D721Med (cell line): ENCODE measurements around the gene FOXS1.
A peak's percentile ranks its signal among the peaks of the same experiment; 100 is the strongest.

ENCODE experiments used
- DNase-seq: peaks from one replicate; pipeline ENCODE4 v3.0.0; 2011; ENCODE audit warnings: low spot score; ENCODE audit not compliant: insufficient read length
- FAIRE-seq: peaks from 2 replicates; lab custom pipeline; 2011; peaks lifted over from hg19 to GRCh38; lab: Jason Lieb, UNC
- TF ChIP-seq, protein P1 (sequence below): IDR thresholded peaks from 2 replicates; pipeline ENCODE4 v1.5.1; 2012; ENCODE audit warnings: mild to moderate bottlenecking, control low read depth; ENCODE audit not compliant: insufficient read depth; ENCODE audit errors: missing control alignments

The FOXS1 gene

GRCh38 chr20:31861135-31861384, 15.7 kb upstream of the FOXS1 start:
- TF ChIP-seq, protein P1, sequence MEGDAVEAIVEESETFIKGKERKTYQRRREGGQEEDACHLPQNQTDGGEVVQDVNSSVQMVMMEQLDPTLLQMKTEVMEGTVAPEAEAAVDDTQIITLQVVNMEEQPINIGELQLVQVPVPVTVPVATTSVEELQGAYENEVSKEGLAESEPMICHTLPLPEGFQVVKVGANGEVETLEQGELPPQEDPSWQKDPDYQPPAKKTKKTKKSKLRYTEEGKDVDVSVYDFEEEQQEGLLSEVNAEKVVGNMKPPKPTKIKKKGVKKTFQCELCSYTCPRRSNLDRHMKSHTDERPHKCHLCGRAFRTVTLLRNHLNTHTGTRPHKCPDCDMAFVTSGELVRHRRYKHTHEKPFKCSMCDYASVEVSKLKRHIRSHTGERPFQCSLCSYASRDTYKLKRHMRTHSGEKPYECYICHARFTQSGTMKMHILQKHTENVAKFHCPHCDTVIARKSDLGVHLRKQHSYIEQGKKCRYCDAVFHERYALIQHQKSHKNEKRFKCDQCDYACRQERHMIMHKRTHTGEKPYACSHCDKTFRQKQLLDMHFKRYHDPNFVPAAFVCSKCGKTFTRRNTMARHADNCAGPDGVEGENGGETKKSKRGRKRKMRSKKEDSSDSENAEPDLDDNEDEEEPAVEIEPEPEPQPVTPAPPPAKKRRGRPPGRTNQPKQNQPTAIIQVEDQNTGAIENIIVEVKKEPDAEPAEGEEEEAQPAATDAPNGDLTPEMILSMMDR, result no peak
- FAIRE-seq (no peak), DNase-seq (no peak)

DNA sequence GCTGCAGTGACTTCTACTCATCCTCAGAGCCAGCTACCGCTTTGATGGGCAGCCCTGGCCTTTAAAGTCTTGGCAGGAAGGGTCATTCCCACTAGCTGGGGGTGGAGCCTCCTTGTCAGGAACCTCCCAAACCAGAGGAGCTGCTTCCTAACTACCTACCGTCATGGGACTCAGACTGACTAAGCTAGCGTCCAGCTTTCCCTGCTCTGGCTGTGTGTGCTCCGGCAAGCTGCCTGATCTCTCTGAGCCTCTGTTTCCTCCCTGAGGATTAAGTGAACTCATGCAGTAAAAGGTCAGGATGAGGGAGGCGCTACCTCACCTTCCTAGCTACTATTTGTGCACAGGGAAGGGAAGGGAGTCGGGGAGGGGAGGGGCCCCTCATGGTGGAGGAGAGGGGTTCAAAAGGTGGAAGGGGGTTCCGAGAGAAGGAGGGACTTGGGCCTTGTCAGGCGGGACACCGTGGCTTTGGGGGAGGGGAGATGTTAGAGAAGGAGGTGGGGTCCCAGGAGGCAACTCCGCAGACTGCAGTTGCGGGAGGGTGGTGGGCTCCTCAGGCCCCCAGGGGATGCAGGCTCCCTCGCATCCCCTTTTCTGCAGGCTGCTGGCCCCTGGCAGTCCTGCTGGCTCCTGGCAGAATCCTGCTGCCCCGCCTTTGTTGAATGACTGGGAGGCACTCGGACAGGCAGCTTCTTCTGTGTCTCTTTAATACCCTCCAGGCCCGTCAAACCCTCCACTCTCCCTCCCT, 15.2 kb upstream of the FOXS1 start:
- TF ChIP-seq, protein P1, result no peak
- DNase-seq, result peak; percentile 38
- FAIRE-seq, result no peak

- FAIRE-seq, result no peak
- TF ChIP-seq, protein P1, result no peak
- no peak for DNase-seq
These were observed 14.6 kb upstream of the FOXS1 start for GRCh38 chr20:31859998-31860380.

DNA sequence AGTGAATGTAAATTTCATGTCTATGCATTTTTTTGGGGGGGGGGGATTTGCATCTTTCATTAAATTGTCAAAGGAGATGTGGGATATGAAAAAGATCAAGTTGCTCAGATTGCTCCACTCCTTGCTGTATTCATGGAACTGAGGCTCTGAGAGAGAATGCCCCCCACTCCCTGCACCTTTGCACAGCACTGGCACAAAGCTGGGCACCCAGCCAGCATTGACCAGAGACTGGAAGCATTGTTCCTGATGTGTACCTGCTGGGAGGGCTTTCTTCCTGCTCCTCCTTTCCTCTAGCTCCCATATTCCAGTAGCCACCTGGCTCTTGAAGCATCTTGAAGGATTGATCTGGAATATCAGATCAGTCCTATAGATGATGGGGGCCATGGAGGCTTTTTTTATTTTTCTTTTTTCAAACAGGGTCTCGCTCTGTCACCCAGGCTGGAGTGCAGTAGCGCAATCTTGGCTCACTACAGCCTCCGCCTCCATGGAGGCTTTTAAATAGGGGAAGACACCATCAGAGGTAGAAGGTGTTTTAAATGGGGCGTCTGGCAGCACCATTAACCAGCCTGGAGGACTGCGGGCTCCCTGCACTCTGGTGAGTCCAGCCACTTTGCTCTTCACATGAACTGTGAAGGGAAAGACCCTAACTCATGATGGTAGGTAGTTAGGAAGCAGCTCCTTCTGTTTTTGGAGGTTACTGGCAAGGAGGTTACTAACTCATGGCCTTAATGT, 14.0 kb upstream of the FOXS1 start:
- DNase-seq (no peak), FAIRE-seq (no peak)
- TF ChIP-seq, protein P1, result no peak

GRCh38 chr20:31858760-31859083, 13.3 kb upstream of the FOXS1 start:
- no peak for FAIRE-seq
- TF ChIP-seq, protein P1, result no peak
- DNase-seq, result no peak

GRCh38 chr20:31857861-31858759, 12.7 kb upstream of the FOXS1 start:
- DNase-seq (no peak), FAIRE-seq (no peak)
- TF ChIP-seq, protein P1, result no peak
